MV-4-11 (cell line): ENCODE results near the gene MYO7A.

ENCODE experiments used
- DNase-seq: peaks from one replicate; lab custom pipeline; 2025; lab: John Stamatoyannopoulos, UW

Gene MYO7A

DNA sequence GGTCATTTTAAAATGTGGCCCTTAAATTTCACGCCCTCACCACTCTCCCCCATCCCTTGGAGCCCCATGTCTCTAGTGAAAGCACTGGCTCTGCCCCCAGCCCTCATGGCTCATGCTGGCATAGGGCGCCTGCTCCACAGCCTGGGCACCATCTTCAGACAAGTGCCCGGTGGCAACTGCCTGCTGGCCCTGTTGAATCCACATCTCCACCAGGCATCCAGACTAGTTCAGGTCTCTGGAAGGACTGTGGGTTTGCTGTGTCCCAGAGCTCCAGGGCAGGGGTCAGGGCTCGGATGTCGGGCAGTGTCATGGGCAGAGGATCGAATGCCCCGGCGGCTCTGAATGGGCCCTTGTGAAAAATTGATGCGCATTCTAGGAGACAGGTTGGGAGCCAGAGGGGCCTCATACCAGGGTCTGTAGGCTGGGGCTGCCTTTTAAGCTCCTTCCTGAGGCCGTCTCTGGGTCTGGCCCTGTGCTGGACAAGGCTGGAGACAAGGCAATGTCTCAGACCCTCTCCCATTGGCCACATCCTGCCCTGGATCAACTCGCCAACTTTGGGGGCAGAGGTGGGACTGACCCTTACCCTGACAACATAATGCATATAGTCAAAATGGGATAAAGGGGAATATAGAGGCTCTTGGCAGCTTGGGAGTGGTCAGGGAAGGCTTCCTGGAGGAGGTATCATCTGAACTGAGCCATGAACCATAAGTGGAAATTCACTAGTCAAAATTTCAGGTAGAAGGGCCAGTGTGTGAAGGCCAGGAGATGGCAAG lies 1.2 kb downstream of the MYO7A start:
- no peak for DNase-seq

DNA sequence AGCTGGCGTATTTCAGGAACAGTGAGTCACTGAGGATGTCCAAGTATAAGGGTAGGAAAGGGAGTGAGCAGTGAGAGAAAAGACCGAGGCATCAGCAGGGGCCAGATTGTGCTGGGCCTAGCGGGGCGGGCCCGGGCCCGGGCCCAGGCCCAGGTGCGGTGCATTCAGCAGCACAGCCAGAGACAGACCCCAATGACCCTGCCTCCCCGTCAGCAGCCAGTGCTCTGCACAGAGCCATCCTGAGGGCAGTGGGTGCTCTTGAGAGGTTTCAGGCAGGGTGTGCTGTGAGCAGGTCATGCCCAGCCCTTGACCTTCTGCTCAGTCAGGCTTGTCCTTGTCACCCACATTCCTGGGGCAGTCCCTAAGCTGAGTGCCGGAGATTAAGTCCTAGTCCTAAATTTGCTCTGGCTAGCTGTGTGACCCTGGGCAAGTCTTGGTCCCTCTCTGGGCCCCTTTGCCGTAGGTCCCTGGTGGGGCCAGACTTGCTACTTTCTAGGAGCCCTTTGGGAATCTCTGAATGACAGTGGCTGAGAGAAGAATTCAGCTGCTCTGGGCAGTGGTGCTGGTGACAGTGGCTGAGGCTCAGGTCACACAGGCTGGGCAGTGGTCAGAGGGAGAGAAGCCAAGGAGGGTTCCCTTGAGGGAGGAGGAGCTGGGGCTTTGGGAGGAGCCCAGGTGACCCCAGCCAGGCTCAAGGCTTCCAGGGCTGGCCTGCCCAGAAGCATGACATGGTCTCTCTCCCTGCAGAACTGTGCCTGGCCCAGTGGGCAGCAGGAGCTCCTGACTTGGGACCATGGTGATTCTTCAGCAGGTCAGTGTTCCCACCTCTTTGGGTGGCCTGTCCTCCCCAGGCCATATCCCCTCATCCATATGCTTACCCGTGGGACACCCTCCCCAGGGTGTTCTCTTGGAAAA lies 2.1 kb downstream of the MYO7A start:
- DNase-seq = no peak

DNA sequence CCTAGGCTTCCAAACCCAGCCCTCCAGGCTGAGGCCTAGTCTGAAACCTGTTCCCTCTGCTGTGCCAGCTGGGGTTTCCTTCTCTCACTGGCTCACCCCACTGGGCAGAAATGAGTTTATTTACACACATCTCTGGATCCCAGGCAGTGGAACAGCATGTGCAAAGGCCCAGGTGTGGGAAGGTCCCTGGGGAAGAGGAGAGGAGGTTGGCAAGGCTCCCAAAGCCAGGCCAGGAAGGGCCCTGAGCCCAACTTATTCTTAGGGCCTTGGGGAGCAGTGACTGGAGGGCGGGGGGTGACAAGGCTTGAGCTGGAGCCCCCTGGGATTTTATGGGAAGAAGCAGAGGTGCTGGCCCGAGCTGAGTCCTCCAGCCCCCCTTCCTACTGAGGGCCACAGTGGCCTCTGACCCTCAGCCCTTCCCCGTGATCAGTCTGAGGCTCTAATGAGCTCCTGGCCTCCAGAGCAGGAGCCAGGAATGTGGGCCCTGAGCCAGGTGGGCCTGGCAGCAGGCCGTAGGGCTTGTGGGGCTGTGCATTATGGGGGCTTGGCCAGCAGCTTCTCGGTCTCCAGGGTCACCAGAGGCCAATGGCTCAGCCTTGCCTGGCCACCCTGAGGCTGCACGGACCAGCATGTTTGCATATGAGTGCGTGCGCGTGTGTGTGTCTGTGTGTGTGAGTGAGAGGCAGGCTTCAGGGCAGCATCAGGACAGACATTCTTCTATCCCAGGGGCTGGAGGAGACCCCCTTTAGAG lies 2.9 kb downstream of the MYO7A start:
- DNase-seq = no peak

DNA sequence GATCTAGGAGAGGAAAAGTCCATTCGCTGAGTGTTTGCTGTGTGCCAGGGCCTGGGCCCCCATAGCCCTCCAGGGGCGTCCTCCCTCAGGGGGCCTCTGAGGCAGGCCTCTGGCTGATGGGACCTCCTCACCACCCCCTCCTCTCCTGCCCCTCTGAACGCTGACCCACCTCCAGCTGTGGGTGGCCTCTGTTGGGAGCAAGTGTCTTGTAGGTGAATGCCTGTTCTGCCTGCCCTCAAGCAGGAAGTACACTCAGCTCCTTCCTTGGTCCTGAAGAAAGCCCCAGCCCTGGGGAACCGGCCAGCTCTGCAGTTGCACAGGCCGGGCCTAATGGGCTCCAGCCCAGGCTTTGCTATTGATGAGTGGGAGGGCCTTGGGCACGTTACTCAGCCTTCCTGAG lies 3.5 kb downstream of the MYO7A start:
- DNase-seq = no peak

DNA sequence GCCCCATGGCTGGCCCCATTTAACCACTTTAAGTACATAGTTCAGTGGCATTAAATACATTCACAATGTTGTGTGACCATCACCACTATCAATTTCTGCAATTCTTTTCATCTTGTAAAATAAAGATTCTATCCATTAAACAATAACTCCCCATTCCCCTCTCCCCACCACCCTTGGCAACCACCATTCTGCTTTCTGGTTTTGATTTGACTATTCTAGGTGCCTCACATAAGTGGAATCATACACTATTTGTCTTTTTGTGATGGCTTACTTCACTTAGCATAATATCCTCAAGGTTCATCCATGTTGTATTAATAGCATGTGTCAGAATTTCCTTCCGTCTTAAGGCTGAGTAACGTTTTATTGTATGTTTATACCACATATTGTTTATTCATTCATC lies 7.0 kb downstream of the MYO7A start:
- no peak for DNase-seq

DNA sequence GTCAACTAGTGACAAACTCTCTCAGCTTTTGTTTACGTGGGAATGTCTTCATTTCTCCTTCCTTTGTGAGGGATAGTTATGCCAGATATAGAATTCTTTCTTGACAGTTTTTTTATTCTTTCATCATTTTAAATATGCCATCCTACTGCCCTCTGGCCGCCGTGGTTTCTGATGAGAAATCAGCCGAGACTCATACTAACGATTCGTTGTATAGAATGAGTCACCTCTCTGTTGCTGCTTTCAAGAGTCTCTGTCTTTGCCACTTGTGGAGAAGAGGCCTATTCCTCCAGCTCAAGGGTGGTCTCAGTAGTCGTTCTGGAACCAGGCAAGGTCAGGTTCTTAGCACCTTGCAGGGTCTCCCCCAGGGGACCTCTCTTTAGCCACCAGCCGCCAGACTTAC lies 8.0 kb downstream of the MYO7A start:
- DNase-seq = peak; percentile 53

DNA sequence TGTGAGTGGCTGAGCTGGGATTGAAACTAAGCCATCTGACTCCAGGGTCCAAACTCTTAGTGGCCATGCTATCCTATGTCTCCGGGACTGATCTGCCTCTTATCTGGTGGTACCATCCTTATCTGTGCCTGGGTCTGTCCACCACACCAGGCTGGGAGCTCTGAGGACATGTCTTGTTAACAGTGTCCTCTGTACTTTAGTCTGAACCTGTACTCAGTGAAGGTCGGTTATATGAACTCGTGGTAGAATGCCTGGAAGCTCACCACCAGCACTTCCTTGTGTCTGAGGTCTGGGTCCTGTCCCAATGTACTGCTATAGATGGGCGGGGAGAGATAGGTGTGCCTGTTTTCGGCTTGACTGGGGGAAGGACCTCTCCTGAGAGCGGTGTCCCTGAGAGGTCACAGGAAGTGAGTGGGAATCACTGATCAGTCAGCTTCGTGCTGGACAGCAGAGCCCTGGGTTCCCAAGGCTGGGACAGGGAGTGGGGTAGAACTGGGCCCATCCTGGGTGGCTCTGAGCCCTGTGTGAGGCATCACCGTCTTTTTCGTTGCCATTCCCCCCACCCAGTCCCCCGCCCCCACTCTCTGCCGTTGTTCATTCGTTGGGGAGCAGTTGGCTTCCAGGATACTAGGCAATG lies 8.9 kb downstream of the MYO7A start:
- DNase-seq = no peak

DNA sequence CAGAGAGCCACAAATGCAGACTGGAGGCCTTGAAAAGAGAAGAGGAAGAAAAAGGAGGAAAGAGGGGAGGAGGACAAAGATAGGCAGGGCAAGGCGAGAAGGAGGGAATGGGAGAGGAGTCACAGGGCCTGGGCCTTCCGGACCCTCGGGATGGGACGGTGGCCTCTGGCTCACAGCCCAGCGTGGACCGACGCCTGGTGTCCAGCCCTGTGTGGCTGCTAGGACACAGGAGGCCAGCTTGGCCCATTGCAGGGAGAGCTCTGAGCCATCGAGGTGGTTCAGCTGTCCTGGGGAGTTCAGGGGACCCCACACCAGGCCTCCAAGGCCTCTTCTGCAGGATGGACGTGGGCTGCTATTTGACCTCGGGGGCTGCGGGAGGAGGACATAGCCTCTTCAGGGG lies 9.4 kb downstream of the MYO7A start:
- no peak for DNase-seq

DNA sequence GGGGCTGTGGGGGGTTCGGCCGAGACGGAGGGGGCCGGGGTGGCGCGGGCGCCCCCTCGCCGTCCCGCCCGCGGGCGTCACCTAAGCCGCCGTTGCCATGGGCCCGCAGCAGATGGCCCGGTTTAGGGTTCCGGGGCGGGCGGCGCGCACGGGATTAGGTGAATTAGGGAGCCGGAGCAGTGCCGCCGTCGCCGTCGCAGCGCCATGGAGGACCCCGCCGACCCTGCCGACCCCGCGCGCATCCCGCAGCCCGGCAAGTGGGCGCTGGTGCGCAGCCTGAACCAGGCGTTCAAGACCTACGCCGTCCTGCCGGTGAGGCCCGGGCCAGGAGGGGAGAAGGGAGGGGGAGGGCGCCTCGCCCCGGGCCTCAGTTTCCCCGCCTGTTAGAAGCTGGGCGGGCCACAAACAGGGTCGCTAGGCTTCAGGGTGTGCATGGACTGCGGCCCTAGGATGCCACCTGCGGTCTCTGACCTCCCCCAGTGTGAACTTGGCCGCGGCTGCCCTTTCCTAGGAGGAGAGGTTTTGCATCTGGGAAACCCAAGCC lies 10.1 kb downstream of the MYO7A start:
- no peak for DNase-seq

DNA sequence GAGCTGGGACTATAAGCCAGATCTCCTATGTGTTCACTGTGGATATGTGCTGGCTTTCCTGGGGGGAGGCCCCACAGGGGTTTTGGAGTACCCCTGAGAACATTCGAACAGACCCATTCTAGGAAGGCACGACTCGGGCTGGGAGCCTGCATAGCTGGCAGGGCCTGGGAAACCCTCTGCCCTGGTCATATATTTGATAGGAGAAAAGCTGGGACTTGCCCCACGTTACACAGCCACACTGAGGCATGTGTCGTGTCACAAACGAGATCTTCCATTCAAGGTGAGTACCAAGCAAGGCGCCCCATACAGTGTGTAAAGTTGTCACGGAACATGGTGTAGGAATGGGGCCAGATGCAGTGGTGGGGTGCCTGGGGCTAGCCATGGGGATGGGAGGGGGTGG lies 11.2 kb downstream of the MYO7A start:
- no peak for DNase-seq

DNA sequence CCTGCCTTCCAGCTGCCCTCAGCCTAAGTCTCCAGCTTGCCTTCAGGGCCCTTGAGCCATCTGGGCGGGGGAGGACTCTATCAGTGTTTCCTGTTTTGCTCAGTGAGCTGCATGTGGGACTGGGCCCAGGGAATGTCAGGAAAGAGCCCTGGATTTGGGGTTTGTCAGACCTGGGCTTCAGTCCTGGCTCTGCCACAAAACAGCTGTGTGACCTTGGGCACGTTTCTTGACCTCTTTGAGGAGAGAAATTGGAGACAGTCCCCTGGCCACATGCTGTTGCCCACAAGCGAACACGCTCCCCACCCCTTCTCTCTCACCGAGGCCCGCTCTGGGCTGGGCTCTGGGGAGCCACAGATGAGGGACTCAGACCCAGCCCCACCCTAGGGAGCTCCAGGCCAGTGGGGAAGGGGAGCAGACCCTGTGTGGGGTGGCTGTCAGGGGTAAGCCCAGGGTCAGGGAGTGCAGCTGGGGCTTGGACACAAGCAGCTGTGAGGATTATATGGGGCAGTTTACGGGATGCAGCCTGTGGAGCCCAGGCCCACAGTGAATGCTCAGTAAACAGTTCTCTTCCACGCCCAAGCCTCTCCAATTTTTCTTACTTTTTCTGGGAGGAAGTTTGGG lies 12.3 kb downstream of the MYO7A start:
- peak; percentile 76 for DNase-seq

DNA sequence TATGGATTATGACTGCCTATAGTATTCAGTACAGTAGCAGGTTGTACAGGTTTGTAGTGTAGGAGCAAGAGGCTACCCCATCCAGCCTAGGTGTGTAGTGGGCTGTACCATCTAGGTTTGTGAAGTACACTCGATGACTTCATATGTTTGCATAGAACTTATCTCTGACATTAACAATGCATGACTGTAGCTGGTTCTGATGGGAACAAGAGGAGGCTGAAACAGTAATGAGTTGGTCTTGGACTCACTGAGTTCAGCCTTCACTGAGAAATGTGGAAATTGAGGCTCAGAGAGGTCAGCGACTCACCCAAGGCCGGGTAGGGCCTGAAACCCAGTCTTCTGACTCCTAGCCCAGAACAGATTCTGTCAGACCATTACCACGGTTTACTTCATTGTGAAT lies 13.0 kb downstream of the MYO7A start:
- no peak for DNase-seq

DNA sequence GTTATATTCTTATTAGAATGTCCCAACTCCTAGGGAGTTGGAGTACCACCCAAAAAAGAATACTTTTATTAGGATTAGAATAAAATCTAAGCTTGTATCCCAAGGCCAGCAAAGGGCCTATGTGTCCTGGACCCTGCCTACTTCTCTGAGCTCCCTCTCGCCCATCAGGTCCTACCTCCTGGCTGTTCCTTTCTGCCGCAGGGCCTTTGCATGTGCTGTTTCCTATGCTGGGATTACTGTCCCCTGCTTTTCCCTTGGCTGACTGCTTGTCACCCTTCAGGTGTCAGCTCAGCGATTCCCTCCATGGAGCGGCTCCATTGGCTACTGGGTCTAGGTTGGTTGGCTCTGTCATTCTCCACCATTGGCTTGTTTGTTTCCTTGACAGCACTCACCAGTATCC lies 13.4 kb downstream of the MYO7A start:
- no peak for DNase-seq

DNA sequence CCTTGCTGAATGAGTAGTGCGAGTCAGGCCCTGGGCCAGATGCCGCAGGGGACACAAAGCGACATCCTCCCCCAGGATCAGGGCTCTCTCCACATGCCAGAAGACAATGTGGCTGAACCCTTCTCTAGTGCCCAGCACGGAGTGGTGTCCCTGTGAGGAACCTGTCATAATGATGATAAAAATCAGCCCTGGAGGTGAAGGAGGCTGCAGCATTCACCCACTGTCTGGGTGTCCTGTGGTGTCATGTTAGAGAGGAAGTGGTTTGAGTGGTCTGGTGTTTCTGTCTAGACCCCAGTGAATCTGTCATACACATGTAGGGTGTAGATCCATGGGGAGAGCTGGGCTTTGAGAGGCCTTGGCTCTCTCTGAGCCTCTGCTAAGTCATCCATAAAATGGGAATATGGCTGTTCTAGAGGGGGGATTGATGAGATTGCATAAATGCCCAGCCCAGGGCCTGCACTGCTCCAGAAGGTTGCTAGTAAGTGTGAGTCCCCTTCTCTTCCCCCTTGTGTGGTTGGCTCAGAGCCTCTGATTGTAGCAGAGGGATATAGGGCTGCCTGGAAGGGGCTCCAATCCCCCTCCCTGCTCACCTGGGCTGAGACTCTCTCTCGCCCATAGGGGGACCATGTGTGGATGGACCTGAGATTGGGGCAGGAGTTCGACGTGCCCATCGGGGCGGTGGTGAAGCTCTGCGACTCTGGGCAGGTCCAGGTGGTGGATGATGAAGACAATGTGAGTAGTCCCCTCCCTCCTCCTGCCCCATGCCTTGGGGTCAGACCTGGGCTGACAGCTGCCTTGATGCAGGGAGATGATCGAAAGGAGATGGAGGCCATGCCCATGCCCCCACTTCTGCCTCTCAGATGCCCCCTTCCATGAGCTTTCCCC lies 14.3 kb downstream of the MYO7A start:
- peak; percentile 89 for DNase-seq

DNA sequence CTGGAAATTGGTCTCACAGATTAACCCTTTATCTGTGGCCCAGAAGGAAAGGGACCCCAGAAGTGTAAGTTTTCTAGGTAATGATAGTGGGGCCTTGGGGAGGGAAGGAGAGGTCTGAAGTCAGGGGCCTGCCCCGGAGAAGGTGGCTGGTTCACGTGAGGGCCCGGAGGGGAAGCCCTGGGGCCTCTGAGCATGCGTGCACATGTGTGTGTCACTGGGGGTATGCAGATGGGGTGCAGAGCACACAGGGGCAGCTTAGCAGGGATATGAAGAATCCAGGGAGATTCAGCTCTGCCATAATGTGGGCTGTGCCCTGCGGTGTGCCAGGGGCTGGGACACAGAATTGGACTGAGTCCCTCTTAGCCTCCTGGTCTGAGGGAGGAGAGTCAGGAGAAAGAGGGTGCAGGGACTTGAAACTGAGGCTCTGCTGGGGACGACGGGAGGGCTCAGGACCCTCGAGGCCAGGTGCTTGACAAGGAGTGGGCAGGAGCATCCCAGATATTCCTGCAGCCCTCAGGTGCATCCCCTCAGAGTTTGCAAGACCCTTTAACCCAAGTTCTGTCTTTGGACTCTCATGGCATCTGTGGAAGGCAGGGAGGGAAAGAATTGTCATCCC lies 15.5 kb downstream of the MYO7A start:
- no peak for DNase-seq

DNA sequence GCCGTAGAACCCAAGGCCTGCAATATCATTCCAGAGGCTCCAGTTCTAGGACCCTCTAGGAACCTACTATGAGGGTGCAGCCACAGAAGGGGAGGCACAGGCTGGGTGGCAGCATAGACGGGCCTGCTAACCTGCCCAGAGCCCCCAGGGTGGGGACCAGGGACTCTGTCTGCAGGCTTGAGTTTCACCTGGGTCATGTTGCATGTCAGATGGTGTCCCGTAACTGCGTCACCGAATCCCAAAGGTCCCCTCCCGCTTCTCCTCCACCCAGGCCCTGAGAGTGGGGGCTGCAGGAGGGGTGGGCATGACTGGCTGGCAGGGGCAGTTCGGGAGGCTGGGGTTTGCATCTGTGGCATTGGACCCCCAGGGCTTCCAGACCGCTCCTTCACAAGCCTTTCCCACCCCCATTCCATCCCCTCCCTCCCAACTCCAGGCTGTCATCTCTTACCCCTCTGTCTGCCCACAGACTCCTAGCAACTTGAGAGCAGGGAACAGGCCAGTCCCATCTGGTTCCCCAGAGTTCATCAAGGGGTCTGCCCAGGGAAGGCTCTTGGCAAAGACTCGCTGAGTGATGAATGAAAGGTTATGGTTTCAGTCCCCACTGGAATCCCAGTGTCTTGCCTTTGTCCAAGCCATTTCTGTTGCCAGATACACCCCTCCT lies 16.3 kb downstream of the MYO7A start:
- no peak for DNase-seq

DNA sequence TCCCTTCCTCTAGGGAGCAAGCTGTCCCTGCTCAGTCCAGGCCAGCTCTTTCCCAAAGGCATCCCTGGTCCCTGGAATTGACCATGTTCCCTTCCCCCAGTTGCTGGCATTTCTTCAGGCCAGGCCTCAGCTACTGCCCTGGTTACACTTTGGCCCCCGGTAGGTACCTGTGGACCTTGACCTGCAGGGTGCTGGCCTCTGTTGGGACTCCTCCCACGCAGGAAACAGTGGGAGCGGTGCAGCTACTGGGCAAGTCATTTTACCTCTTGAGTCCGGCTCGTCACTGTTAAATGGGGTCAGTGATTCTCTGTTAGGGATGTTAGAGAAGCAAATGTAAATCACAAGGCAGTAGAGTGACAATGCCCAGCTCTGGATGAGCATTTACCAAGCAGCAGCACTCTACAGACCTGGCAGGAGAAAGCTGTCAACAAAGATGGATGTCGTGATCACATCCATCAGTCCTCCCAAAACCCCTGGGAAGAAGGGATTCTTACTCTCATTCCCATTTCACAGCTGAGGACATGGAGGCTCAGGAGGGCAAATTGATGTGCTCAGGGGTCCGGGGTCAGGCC lies 16.9 kb downstream of the MYO7A start:
- DNase-seq = no peak

DNA sequence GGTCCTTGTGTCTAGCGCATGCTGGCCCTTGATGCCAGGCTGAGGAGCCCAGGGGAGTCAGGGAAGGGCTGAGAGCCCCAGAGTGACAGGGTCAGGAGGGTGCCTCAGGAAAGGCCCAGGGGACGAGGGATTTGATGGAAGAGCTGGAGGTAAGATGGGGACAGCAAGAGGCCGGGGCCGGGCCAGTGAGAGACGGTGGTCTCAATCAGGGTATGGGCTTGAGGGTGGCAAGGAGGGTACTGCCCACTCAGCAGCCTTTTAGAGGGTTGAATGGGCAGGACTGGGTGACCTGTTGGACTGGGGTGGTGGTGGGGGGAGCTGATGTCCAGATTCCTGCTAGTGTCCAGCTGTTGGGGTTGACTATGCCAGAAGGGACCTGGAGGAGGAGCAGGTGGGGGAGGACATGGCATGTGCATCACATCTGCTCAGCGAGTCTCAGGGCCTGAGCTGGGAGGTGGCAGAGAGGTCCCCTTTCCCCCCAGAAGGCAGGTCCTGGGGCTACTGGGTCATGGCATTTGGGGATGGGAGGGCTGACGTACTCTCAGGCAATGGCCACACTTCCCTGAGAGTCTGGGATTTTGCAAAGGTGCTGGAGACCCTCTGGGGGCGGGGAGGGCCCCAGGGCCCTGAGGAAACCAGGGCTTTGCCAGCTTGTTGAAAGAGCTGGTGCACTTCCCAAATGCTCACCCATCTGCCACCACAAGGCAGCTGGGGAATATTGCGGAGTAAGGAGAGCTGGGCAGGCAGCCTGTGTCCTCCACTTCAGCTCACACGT lies 18.4 kb downstream of the MYO7A start:
- DNase-seq = no peak
